Ascending aorta (tissue), 2 donors: ENCODE data around the gene LGI2. TPM values are rescaled to one million over a fixed set of nuclear protein-coding genes. Genes with fewer than 3 reads are reported as not detected.

ENCODE experiments used
- DNase-seq, 2 donors: peaks; one replicate each; pipeline ENCODE4 v3.0.0-alpha.2; 2019; ENCODE audit warnings: low spot score in 2 of 2
- H3K27ac ChIP-seq, 2 donors: fragments of 200-600 bp; sonication (generic); one replicate each; pipeline ENCODE4 v1.5.1; 2016 to 2017; ENCODE audit warnings: mild to moderate bottlenecking in 1 of 2
- H3K27me3 ChIP-seq: fragments of 200-600 bp; sonication (generic); one replicate; pipeline ENCODE4 v1.5.1; 2017
- H3K36me3 ChIP-seq, 2 donors: fragments of 200-600 bp; sonication (generic); one replicate each; pipeline ENCODE4 v1.5.1; 2016
- H3K4me1 ChIP-seq, 2 donors: fragments of 200-600 bp; sonication (generic); one replicate each; pipeline ENCODE4 v1.5.1; 2016 to 2017; ENCODE audit warnings: mild to moderate bottlenecking in 1 of 2
- H3K4me3 ChIP-seq, 2 donors: fragments of 200-600 bp; sonication (generic); one replicate each; pipeline ENCODE4 v1.5.1; 2016 to 2017; ENCODE audit warnings: mild to moderate bottlenecking in 1 of 2
- H3K9me3 ChIP-seq, 2 donors: fragments of 200-600 bp; sonication (generic); one replicate each; pipeline ENCODE4 v1.5.1; 2016
- intact Hi-C: fragments of 100-400 bp; cut with DNase I; formaldehyde crosslinking; loops from one replicate; pipeline ENCODE4 v1.15.1; 2023
- total RNA-seq: library from RNA; depleted of rRNA; stranded (reverse); fragments of >200 nt; gene quantifications from one replicate; pipeline ENCODE4 v1.1.0, GENCODE V29; 2016
- TF ChIP-seq, protein P1 (sequence below), 3 experiments: fragments of 200-600 bp in 2 of 3; fragments of 450-650 bp in 1 of 3; sonication (generic) in 2 of 3; IDR thresholded peaks; one replicate each; pipeline ENCODE4 v1.5.1; 2016 to 2019; ENCODE audit warnings: antibody characterized with exemption in 3 of 3, mild to moderate bottlenecking in 1 of 3, moderate library complexity in 1 of 3

Gene LGI2
- total RNA-seq, 1 donor from 2014 or later: 2.2 TPM

DNA sequence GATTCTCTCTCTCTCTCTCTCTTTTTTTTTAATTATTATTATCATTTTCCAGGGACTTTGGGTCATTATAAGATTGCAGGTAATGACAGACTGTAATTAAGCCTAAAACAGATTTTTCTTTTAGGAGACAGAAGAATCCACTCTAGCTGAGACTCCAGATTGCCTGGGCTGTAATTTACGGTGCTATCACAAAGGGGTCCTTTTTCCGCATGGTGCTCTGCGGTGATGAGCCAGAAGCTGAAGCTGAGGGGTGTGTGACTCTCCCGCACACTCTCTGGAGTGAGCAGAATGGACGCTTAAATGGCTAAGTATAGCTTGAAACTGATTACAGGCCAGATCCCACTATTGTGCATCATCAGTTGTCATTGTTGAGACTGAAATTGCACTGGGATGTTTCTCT is 50.0 kb downstream of the LGI2 start:
- H3K4me1 ChIP-seq: peaks cover 0 to 6% of the 10 kb centered on the region in 2 donors
- H3K9me3 ChIP-seq: no peaks in the 10 kb centered on the region
- DNase-seq: no peak
- H3K4me3 ChIP-seq: no peak overlapping the region
- intact Hi-C loops: loop anchor here (5.0 to 10.0 kb wide), 5 partner anchors 82 to 493 kb away; partner anchors contain the start of gene DHX15
- no peaks in the 10 kb centered on the region for H3K27me3 ChIP-seq
- TF ChIP-seq, protein P1, sequence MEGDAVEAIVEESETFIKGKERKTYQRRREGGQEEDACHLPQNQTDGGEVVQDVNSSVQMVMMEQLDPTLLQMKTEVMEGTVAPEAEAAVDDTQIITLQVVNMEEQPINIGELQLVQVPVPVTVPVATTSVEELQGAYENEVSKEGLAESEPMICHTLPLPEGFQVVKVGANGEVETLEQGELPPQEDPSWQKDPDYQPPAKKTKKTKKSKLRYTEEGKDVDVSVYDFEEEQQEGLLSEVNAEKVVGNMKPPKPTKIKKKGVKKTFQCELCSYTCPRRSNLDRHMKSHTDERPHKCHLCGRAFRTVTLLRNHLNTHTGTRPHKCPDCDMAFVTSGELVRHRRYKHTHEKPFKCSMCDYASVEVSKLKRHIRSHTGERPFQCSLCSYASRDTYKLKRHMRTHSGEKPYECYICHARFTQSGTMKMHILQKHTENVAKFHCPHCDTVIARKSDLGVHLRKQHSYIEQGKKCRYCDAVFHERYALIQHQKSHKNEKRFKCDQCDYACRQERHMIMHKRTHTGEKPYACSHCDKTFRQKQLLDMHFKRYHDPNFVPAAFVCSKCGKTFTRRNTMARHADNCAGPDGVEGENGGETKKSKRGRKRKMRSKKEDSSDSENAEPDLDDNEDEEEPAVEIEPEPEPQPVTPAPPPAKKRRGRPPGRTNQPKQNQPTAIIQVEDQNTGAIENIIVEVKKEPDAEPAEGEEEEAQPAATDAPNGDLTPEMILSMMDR (IDR thresholded peaks at IDR 0.05): no peak
- peak overlapping the region in 1 of 2 donors; percentile 61 for H3K27ac ChIP-seq
- H3K36me3 ChIP-seq: no peaks in the 10 kb centered on the region

DNA sequence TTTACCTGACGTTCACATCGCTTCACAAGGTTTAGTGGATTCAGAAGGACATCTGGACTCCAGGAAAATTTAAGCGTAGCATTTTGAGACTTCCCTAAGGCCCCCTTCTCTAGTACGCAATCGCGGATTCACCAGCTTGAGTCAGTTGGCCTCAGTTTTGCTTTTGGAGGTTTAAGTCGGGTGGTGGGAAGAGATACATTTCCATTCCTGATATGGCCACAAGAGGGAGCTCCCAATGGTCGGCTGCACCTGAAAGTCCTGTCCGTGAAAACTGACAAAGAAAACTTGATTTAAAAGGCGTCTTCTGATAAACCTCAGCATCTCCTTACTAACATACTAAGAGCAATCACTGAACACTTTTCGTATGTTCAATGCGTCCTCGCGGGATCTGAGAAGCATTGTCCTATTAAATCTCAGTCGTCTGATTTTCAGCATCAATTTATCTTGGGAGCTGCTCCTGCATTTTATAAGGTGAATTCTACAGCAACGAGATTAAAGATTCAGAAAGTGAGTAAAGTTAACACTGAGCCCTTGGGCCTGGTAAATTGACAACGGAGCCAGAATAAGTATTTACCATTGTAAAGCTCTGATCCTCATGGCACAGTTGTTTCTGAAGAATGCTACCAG is 50.6 kb downstream of the LGI2 start:
- Histone ChIP-seq H3K27me3 (no peaks in the 10 kb centered on the region), H3K4me1 (peaks cover 0 to 6% of the 10 kb centered on the region in 2 donors), H3K9me3 (no peaks in the 10 kb centered on the region), H3K27ac (peak overlapping the region; percentile 40 to 61), H3K4me3 (peak overlapping the region; percentile 21 to 26), H3K36me3 (no peaks in the 10 kb centered on the region)
- intact Hi-C loops: loop anchor here (5.0 to 10.0 kb wide), 5 partner anchors 82 to 493 kb away; partner anchors contain the start of gene DHX15
- peak in 1 of 2 donors; percentile 75 for DNase-seq
- TF ChIP-seq, protein P1 (IDR thresholded peaks at IDR 0.05): peak; percentile 71 to 87 (median 80)

DNA sequence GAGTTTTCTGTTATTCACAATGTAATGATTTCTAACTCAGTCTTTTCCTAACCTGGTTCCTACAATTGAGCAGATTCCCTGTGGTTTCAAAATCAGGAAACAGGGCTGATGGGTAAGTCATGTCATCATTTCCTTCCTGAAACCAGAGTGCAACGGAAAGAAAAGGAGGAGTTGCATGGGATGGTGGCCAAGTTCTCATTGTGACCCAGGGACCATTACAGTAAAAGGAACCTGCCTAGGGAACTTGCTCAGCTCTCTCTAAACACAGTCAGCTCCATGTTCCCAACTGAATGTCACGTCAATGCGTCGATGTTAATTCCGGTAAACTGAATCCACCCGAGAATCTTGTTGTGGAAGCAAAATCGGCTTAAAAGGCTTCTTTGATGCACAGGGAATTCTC is 51.2 kb downstream of the LGI2 start:
- DNase-seq: peak in 1 of 2 donors; percentile 80
- Histone ChIP-seq H3K27ac (peak overlapping the region; percentile 46 to 61), H3K36me3 (no peaks in the 10 kb centered on the region), H3K27me3 (no peaks in the 10 kb centered on the region), H3K4me3 (peak overlapping the region; percentile 21 to 26), H3K9me3 (no peaks in the 10 kb centered on the region), H3K4me1 (peaks cover 0 to 6% of the 10 kb centered on the region in 2 donors)
- intact Hi-C loops: no loop called here
- TF ChIP-seq, protein P1 (IDR thresholded peaks at IDR 0.05): no peak

- intact Hi-C loops: no loop called here
- no peak for DNase-seq
- TF ChIP-seq, protein P1 (IDR thresholded peaks at IDR 0.05): no peak
- H3K9me3 ChIP-seq: no peaks in the 10 kb centered on the region
- H3K27ac ChIP-seq: peak overlapping the region; percentile 46 to 61
- no peaks in the 10 kb centered on the region for H3K27me3 ChIP-seq
- no peak overlapping the region for H3K4me3 ChIP-seq
- H3K36me3 ChIP-seq: no peaks in the 10 kb centered on the region
- H3K4me1 ChIP-seq: peaks cover 0 to 6% of the 10 kb centered on the region in 2 donors
Observed at GRCh38 chr4:24978291-24979075, 52.3 kb downstream of the LGI2 start.

DNA sequence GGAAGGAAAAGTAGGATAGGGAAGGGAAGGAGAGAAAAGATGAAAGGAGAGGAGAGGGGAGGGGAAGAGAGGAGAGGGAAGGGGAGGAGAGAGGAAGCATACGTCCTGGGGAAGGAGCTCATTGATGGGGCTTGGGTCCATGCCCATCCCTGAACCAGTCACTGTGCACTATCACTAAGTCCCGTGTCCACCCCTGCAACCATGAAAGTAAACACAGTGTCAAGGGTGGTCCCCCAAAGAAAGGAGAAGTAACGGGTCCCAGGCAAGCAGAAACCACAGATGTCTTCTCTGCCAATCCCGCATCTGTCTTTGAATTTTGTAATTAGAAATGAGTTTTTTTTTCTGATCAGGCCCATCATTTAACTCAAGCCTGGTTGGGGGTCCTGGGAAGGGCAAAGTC is 55.2 kb downstream of the LGI2 start:
- peaks cover 0 to 6% of the 10 kb centered on the region in 2 donors for H3K4me1 ChIP-seq
- no peaks in the 10 kb centered on the region for H3K36me3 ChIP-seq
- H3K9me3 ChIP-seq: no peaks in the 10 kb centered on the region
- no peak for DNase-seq
- H3K27ac ChIP-seq: no peak overlapping the region
- TF ChIP-seq, protein P1 (IDR thresholded peaks at IDR 0.05): no peak
- intact Hi-C loops: no loop called here
- no peaks in the 10 kb centered on the region for H3K27me3 ChIP-seq
- no peak overlapping the region for H3K4me3 ChIP-seq
